CD1c-positive myeloid dendritic cell (primary cell): Measurements from ENCODE around the gene TRIP10.
"Not testable (repeated sequence)": the region's sequence is repeated elsewhere in the genome, so short reads cannot be mapped to it uniquely, and the experiment has no call there.

Source experiments
- DNase-seq: peaks from one replicate; pipeline ENCODE4 v3.0.0-alpha.2; 2016; ENCODE audit errors: extremely low spot score

Gene TRIP10

GRCh38 chr19:6739390-6739882 lies at the start of gene TRIP10:
Gene TRIP10, plus strand, starts transcription at chr19:6739680. Its CDS starts 82 bp downstream, at chr19:6739762.
- DNase-seq, result peak; percentile 89

- no peak for DNase-seq
Measured at GRCh38 chr19:6690160-6690885, 49.2 kb upstream of the TRIP10 start.

- no peak for DNase-seq
Measured at GRCh38 chr19:6691342-6691741, 48.1 kb upstream of the TRIP10 start.

GRCh38 chr19:6692027-6692426 lies 47.5 kb upstream of the TRIP10 start:
- DNase-seq, result no peak

GRCh38 chr19:6693056-6693471 lies 46.4 kb upstream of the TRIP10 start:
- DNase-seq, result no peak

GRCh38 chr19:6693681-6694080 lies 45.8 kb upstream of the TRIP10 start:
- no peak for DNase-seq

GRCh38 chr19:6694147-6694815 lies 45.2 kb upstream of the TRIP10 start:
- no peak for DNase-seq

GRCh38 chr19:6696239-6696820 lies 43.1 kb upstream of the TRIP10 start:
- DNase-seq, result no peak

GRCh38 chr19:6697291-6697690 lies 42.2 kb upstream of the TRIP10 start:
- DNase-seq, result peak; percentile 12

- DNase-seq, result no peak
Measured at GRCh38 chr19:6699935-6700334, 39.5 kb upstream of the TRIP10 start.

- no peak for DNase-seq
Measured at GRCh38 chr19:6700586-6701316, 38.7 kb upstream of the TRIP10 start.

- no peak for DNase-seq
Measured at GRCh38 chr19:6705931-6706632, 33.4 kb upstream of the TRIP10 start.

GRCh38 chr19:6706633-6706958 lies 32.9 kb upstream of the TRIP10 start:
- no peak for DNase-seq

- DNase-seq, result no peak
Measured at GRCh38 chr19:6707011-6707657, 32.3 kb upstream of the TRIP10 start.

GRCh38 chr19:6707658-6708018 lies 31.8 kb upstream of the TRIP10 start:
- no peak for DNase-seq

GRCh38 chr19:6708346-6708745 lies 31.1 kb upstream of the TRIP10 start:
- no peak for DNase-seq

- DNase-seq, result not testable (repeated sequence)
Measured at GRCh38 chr19:6708913-6709312, 30.6 kb upstream of the TRIP10 start.

GRCh38 chr19:6709549-6709948 lies 29.9 kb upstream of the TRIP10 start:
- DNase-seq, result no peak

- DNase-seq, result peak; percentile 48
Measured at GRCh38 chr19:6710273-6711077, 29.0 kb upstream of the TRIP10 start.

GRCh38 chr19:6711078-6711361 lies 28.5 kb upstream of the TRIP10 start:
- no peak for DNase-seq

- no peak for DNase-seq
Measured at GRCh38 chr19:6711605-6712004, 27.9 kb upstream of the TRIP10 start.
